ENCODE results near the gene LPIN3.

DNA sequence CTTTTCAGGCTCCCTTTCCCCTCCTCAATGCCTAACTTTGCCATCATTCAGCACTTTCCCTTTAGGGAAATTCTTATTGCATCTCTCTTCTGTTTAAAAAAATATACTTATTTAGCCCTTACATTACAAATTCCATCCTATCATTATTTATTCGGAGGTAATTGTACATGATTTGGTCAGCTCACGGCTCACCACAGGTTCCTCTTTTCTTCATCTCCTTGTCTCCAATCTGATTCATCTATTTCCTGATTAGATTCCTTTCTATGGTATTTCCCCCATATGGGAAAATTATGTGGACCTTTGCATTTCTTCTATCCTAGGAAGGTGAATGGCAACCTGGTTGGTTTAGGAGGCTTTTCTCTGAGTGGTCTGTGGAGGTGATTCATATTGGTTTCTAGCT, 38.9 kb downstream of the LPIN3 start:
- no peak for TF ChIP-seq CEBPB (IDR thresholded peaks at IDR 0.05; ENCODE audit: low read depth, low read length)
- TF ChIP-seq, protein P1, sequence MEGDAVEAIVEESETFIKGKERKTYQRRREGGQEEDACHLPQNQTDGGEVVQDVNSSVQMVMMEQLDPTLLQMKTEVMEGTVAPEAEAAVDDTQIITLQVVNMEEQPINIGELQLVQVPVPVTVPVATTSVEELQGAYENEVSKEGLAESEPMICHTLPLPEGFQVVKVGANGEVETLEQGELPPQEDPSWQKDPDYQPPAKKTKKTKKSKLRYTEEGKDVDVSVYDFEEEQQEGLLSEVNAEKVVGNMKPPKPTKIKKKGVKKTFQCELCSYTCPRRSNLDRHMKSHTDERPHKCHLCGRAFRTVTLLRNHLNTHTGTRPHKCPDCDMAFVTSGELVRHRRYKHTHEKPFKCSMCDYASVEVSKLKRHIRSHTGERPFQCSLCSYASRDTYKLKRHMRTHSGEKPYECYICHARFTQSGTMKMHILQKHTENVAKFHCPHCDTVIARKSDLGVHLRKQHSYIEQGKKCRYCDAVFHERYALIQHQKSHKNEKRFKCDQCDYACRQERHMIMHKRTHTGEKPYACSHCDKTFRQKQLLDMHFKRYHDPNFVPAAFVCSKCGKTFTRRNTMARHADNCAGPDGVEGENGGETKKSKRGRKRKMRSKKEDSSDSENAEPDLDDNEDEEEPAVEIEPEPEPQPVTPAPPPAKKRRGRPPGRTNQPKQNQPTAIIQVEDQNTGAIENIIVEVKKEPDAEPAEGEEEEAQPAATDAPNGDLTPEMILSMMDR (IDR thresholded peaks at IDR 0.05; ENCODE audit: control extremely low read depth in 1 of 3, insufficient read depth in 1 of 3, low read depth in 1 of 3, low read length in 3 of 3) = no peak
- TF ChIP-seq, protein P2, sequence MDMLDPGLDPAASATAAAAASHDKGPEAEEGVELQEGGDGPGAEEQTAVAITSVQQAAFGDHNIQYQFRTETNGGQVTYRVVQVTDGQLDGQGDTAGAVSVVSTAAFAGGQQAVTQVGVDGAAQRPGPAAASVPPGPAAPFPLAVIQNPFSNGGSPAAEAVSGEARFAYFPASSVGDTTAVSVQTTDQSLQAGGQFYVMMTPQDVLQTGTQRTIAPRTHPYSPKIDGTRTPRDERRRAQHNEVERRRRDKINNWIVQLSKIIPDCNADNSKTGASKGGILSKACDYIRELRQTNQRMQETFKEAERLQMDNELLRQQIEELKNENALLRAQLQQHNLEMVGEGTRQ (IDR thresholded peaks at IDR 0.05; ENCODE audit: low read length) = no peak
- TF ChIP-seq POLR2AphosphoS5 (IDR thresholded peaks at IDR 0.05; ENCODE audit: low read depth, low read length) = no peak
- no peak for TF ChIP-seq BCL11A (IDR thresholded peaks at IDR 0.05; ENCODE audit: low read depth in 2 of 2, low read length in 2 of 2)
- no peak for TF ChIP-seq CHD1 (IDR thresholded peaks at IDR 0.05; ENCODE audit: low read depth, low read length)
- no peak for TF ChIP-seq KDM4A (IDR thresholded peaks at IDR 0.05; ENCODE audit: low read depth, low read length, severe bottlenecking)
- TF ChIP-seq EZH2 (IDR thresholded peaks at IDR 0.05; ENCODE audit: low read depth, low read length, severe bottlenecking) = no peak
- no peak for TF ChIP-seq CHD2 (IDR thresholded peaks at IDR 0.05; ENCODE audit: low read length)
- no peak for TF ChIP-seq POLR2A (IDR thresholded peaks at IDR 0.05; ENCODE audit: control extremely low read depth in 1 of 2, low read depth in 2 of 2, low read length in 2 of 2)
- no peak for TF ChIP-seq JUN (IDR thresholded peaks at IDR 0.05; ENCODE audit: low read depth, low read length)
- no peak for TF ChIP-seq ATF2 (IDR thresholded peaks at IDR 0.05; ENCODE audit: low read length)
- TF ChIP-seq PHF8 (conservative IDR thresholded peaks at IDR 0.05; ENCODE audit: low read depth, low read length) = no peak

All from H1 (cell line).